Progenitor cell of endocrine pancreas (in vitro differentiated cells): Measurements from ENCODE around the gene C12orf43. TPM values are rescaled to one million over a fixed set of nuclear protein-coding genes. Genes with fewer than 3 reads are reported as not detected.

Experiments
- DNase-seq: peaks from one replicate; pipeline ENCODE4 v3.0.0; 2021; ENCODE audit warnings: low spot score; ENCODE audit not compliant: unreplicated experiment
- H3K27ac Mint-ChIP-seq: 2 replicates; pipeline ENCODE4 v1.8.0; 2021; ENCODE audit warnings: mild to moderate bottlenecking, moderate library complexity, mixed read lengths
- H3K27me3 Mint-ChIP-seq: 2 replicates; pipeline ENCODE4 v1.8.0; 2021; ENCODE audit warnings: mixed read lengths
- H3K36me3 Mint-ChIP-seq: 2 replicates; pipeline ENCODE4 v1.8.0; 2022; ENCODE audit warnings: mixed read lengths; ENCODE audit not compliant: insufficient read depth
- H3K4me1 Mint-ChIP-seq: 2 replicates; pipeline ENCODE4 v1.8.0; 2021; ENCODE audit warnings: low read depth, mixed read lengths
- H3K4me3 Mint-ChIP-seq: 2 replicates; pipeline ENCODE4 v1.8.0; 2021; ENCODE audit warnings: low read depth, mild to moderate bottlenecking, moderate library complexity, mixed read lengths
- H3K9me3 Mint-ChIP-seq: 2 replicates; pipeline ENCODE4 v1.8.0; 2021; ENCODE audit warnings: low read depth, mixed read lengths
- total RNA-seq: library from RNA; stranded (reverse); gene quantifications from 2 replicates; pipeline ENCODE4 v1.2.1, GENCODE V29; 2021
- TF ChIP-seq, protein P1 (sequence below): fragments of 200-600 bp; sonication (generic); IDR thresholded peaks from one replicate; pipeline ENCODE4 v1.5.0; 2021; ENCODE audit warnings: antibody characterized with exemption, mild to moderate bottlenecking; ENCODE audit not compliant: unreplicated experiment

The C12orf43 gene
- total RNA-seq, 1 donor from 2014 or later: 17.2 TPM

- DNase-seq: no peak
- Mint-ChIP-seq H3K4me1 (no peaks in the 10 kb centered on the region), H3K4me3 (no peak overlapping the region), H3K27ac (no peak overlapping the region), H3K36me3 (peaks cover 22% of the 10 kb centered on the region), H3K27me3 (no peaks in the 10 kb centered on the region), H3K9me3 (no peaks in the 10 kb centered on the region)
- TF ChIP-seq, protein P1, sequence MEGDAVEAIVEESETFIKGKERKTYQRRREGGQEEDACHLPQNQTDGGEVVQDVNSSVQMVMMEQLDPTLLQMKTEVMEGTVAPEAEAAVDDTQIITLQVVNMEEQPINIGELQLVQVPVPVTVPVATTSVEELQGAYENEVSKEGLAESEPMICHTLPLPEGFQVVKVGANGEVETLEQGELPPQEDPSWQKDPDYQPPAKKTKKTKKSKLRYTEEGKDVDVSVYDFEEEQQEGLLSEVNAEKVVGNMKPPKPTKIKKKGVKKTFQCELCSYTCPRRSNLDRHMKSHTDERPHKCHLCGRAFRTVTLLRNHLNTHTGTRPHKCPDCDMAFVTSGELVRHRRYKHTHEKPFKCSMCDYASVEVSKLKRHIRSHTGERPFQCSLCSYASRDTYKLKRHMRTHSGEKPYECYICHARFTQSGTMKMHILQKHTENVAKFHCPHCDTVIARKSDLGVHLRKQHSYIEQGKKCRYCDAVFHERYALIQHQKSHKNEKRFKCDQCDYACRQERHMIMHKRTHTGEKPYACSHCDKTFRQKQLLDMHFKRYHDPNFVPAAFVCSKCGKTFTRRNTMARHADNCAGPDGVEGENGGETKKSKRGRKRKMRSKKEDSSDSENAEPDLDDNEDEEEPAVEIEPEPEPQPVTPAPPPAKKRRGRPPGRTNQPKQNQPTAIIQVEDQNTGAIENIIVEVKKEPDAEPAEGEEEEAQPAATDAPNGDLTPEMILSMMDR: no peak
Observed at GRCh38 chr12:121008347-121009098, 7.8 kb downstream of the C12orf43 start.

GRCh38 chr12:121005346-121005815 lies 10.9 kb downstream of the C12orf43 start:
- DNase-seq: peak; percentile 48
- Mint-ChIP-seq H3K4me1 (no peaks in the 10 kb centered on the region), H3K9me3 (no peaks in the 10 kb centered on the region), H3K36me3 (peaks cover 28% of the 10 kb centered on the region), H3K27me3 (no peaks in the 10 kb centered on the region), H3K4me3 (no peak overlapping the region), H3K27ac (no peak overlapping the region)
- TF ChIP-seq, protein P1: peak; percentile 74

GRCh38 chr12:121004253-121004815 lies 12.0 kb downstream of the C12orf43 start:
- H3K4me1 Mint-ChIP-seq: no peaks in the 10 kb centered on the region
- H3K27ac Mint-ChIP-seq: no peak overlapping the region
- H3K9me3 Mint-ChIP-seq: no peaks in the 10 kb centered on the region
- no peaks in the 10 kb centered on the region for H3K27me3 Mint-ChIP-seq
- TF ChIP-seq, protein P1: no peak
- DNase-seq: no peak
- no peak overlapping the region for H3K4me3 Mint-ChIP-seq
- peaks cover 27% of the 10 kb centered on the region for H3K36me3 Mint-ChIP-seq

DNA sequence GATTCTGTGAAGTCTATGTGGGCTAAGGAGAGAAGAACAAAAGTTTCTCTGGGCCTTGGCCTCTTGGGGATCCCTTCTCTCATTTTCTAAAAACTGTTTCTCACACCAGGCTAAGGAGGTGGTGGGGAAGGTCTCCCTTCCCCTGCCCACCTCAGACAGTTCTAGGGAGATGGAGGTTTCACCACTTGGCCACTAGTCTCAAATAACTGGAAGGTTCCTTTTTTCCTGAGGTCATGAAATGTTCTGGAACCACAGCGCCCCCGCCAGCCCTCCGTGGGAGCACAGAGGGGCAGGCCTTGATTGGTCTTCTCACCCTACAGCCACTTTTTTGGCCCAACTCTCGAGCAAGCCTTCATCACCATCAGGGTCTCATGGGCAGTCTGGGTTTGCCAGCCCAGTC lies 12.6 kb downstream of the C12orf43 start:
- peaks cover 27% of the 10 kb centered on the region for H3K36me3 Mint-ChIP-seq
- H3K27me3 Mint-ChIP-seq: no peaks in the 10 kb centered on the region
- no peaks in the 10 kb centered on the region for H3K9me3 Mint-ChIP-seq
- no peak overlapping the region for H3K27ac Mint-ChIP-seq
- no peak overlapping the region for H3K4me3 Mint-ChIP-seq
- no peaks in the 10 kb centered on the region for H3K4me1 Mint-ChIP-seq
- DNase-seq: no peak
- TF ChIP-seq, protein P1: peak; percentile 49

GRCh38 chr12:121001841-121002483 lies 14.3 kb downstream of the C12orf43 start:
- Mint-ChIP-seq H3K36me3 (peaks cover 26% of the 10 kb centered on the region), H3K9me3 (no peaks in the 10 kb centered on the region), H3K27me3 (no peaks in the 10 kb centered on the region), H3K4me3 (no peak overlapping the region), H3K4me1 (no peaks in the 10 kb centered on the region), H3K27ac (no peak overlapping the region)
- no peak for DNase-seq
- TF ChIP-seq, protein P1: no peak
